H1 (cell line): ENCODE results near the gene IFT172. TPM values are rescaled to one million over a fixed set of nuclear protein-coding genes. Genes with fewer than 3 reads are reported as not detected.

Experiments
- CTCF ChIA-PET: fragments of 300-600 bp; sonication (Branson Sonifier 250); formaldehyde crosslinking; loops from one replicate; lab custom pipeline; 2021; ENCODE audit not compliant: partially characterized antibody; lab: Charles Lee
- POLR2A ChIA-PET: fragments of 300-600 bp; sonication (Branson Sonifier 250); formaldehyde crosslinking; loops from one replicate; lab custom pipeline; 2021; ENCODE audit warnings: inconsistent platforms; ENCODE audit not compliant: partially characterized antibody; lab: Charles Lee
- DNase-seq, 2 experiments: peaks; one replicate each; pipeline versions ENCODE4 v3.0.0 to v3.0.0-alpha.2; 2010 to 2022; ENCODE audit warnings: low spot score in 2 of 2, low read depth in 1 of 2, mixed read lengths in 1 of 2
- FAIRE-seq: peaks from 2 replicates; lab custom pipeline; 2011; peaks lifted over from hg19 to GRCh38; lab: Jason Lieb, UNC
- H2AFZ ChIP-seq: 2 replicates; pipeline ENCODE4 v1.8.1; 2012; ENCODE audit warnings: low read length, inconsistent platforms
- H2AK5ac ChIP-seq: 2 replicates; pipeline ENCODE4 v1.6.1; 2013; ENCODE audit warnings: low read depth, low read length
- H2BK120ac ChIP-seq: replicated peaks from 2 replicates; pipeline ENCODE3; 2013; ENCODE audit warnings: low read depth, low read length, inconsistent platforms
- H2BK12ac ChIP-seq: 2 replicates; pipeline ENCODE4 v1.6.1; 2013; ENCODE audit warnings: low read depth, low read length
- H2BK15ac ChIP-seq: 2 replicates; pipeline ENCODE4 v1.6.1; 2013; ENCODE audit warnings: low read length
- H2BK20ac ChIP-seq: 2 replicates; pipeline ENCODE4 v1.6.1; 2013; ENCODE audit warnings: low read length
- H2BK5ac ChIP-seq: 2 replicates; pipeline ENCODE4 v1.6.1; 2013; ENCODE audit warnings: low read depth, low read length
- H3K14ac ChIP-seq: 2 replicates; pipeline ENCODE4 v1.6.1; 2013; ENCODE audit warnings: inconsistent platforms; ENCODE audit not compliant: insufficient read length
- H3K18ac ChIP-seq: 2 replicates; pipeline ENCODE4 v1.6.1; 2013; ENCODE audit warnings: low read length; ENCODE audit errors: extremely low read depth
- H3K23ac ChIP-seq: 2 replicates; pipeline ENCODE4 v1.6.1; 2013; ENCODE audit warnings: inconsistent platforms; ENCODE audit not compliant: insufficient read length
- H3K23me2 ChIP-seq: 2 replicates; pipeline ENCODE4 v1.6.1; 2013; ENCODE audit warnings: low read depth, low read length
- H3K27ac ChIP-seq: 2 replicates; pipeline ENCODE4 v1.6.1; 2011; ENCODE audit warnings: low read depth, low read length, inconsistent platforms
- H3K27me3 ChIP-seq, 4 experiments: replicated peaks in 1 of 4; 1 replicate in 1 of 4; 2 replicates in 3 of 4; pipeline versions ENCODE4 v1.6.1 to v1.8.1; 2011 to 2013; ENCODE audit warnings: low read length in 3 of 4, mild to moderate bottlenecking in 3 of 4, inconsistent platforms in 2 of 4, mixed read lengths in 2 of 4, moderate library complexity in 1 of 4; ENCODE audit not compliant: control insufficient read depth in 3 of 4, insufficient read depth in 3 of 4; ENCODE audit errors: extremely low read depth in 1 of 4
- H3K36me3 ChIP-seq, 4 experiments: 2 replicates each; pipeline versions ENCODE4 v1.6.1 to v1.8.1; 2011 to 2013; ENCODE audit warnings: mild to moderate bottlenecking in 4 of 4, low read length in 3 of 4, moderate library complexity in 2 of 4, control low read depth in 1 of 4, inconsistent platforms in 1 of 4; ENCODE audit not compliant: insufficient read depth in 4 of 4, control insufficient read depth in 2 of 4
- H3K4ac ChIP-seq: replicated peaks from 2 replicates; pipeline ENCODE3; 2013; ENCODE audit warnings: low read length, low read depth, mixed read lengths, inconsistent platforms; ENCODE audit not compliant: insufficient read length
- H3K4me1 ChIP-seq, 4 experiments: replicated peaks in 1 of 4; 1 replicate in 1 of 4; 2 replicates in 3 of 4; pipeline versions ENCODE4 v1.6.1 to v1.8.1; 2011 to 2013; ENCODE audit warnings: low read length in 3 of 4, inconsistent platforms in 2 of 4, mixed read lengths in 1 of 4; ENCODE audit not compliant: insufficient read depth in 4 of 4, control insufficient read depth in 3 of 4
- H3K4me2 ChIP-seq, 2 experiments: 2 replicates each; pipeline versions ENCODE4 v1.6.1 to v1.8.1; 2011 to 2013; ENCODE audit warnings: low read depth in 2 of 2, low read length in 2 of 2, control low read depth in 1 of 2, inconsistent platforms in 1 of 2, mild to moderate bottlenecking in 1 of 2; ENCODE audit not compliant: insufficient read depth in 1 of 2
- H3K4me3 ChIP-seq, 4 experiments: fragments of 200-600, 300-600 bp in 1 of 4; sonication (generic), shearing (Covaris generic), sonication (Bioruptor Twin) in 1 of 4; 2 replicates each; pipeline versions ENCODE4 v1.5.1 to v1.8.1; 2011 to 2016; ENCODE audit warnings: low read length in 4 of 4, low read depth in 3 of 4, control low read depth in 2 of 4, inconsistent platforms in 2 of 4, mild to moderate bottlenecking in 2 of 4, mixed read lengths in 1 of 4, moderate library complexity in 1 of 4; ENCODE audit not compliant: insufficient read depth in 2 of 4; ENCODE audit errors: extremely low read depth in 1 of 4
- H3K56ac ChIP-seq: replicated peaks from 2 replicates; pipeline ENCODE3; 2013; ENCODE audit warnings: low read depth, mild to moderate bottlenecking, mixed read lengths, low read length, inconsistent platforms; ENCODE audit not compliant: insufficient read length
- H3K79me1 ChIP-seq: 2 replicates; pipeline ENCODE4 v1.6.1; 2013; ENCODE audit warnings: low read depth, low read length, control low read depth
- H3K79me2 ChIP-seq, 2 experiments: 2 replicates each; pipeline versions ENCODE4 v1.6.1 to v1.8.1; 2012 to 2013; ENCODE audit warnings: low read length in 2 of 2, mild to moderate bottlenecking in 2 of 2, inconsistent platforms in 1 of 2; ENCODE audit not compliant: insufficient read depth in 2 of 2, control insufficient read depth in 1 of 2
- H3K9ac ChIP-seq, 4 experiments: replicated peaks in 1 of 4; 1 replicate in 1 of 4; 2 replicates in 3 of 4; pipeline versions ENCODE4 v1.6.1 to v1.8.1; 2011 to 2013; ENCODE audit warnings: low read depth in 3 of 4, low read length in 3 of 4, control low read depth in 2 of 4, mild to moderate bottlenecking in 2 of 4, moderate library complexity in 2 of 4, inconsistent platforms in 1 of 4; ENCODE audit errors: extremely low read depth in 1 of 4
- H3K9me3 ChIP-seq, 2 experiments: 2 replicates each; pipeline versions ENCODE4 v1.6.1 to v1.8.1; 2012 to 2013; ENCODE audit warnings: mild to moderate bottlenecking in 2 of 2, moderate library complexity in 2 of 2, control low read depth in 1 of 2, inconsistent platforms in 1 of 2, low read depth in 1 of 2, low read length in 1 of 2, mixed read lengths in 1 of 2; ENCODE audit not compliant: insufficient read depth in 2 of 2
- H4K20me1 ChIP-seq, 2 experiments: replicated peaks in 1 of 2; 2 replicates each; pipeline versions ENCODE3 to v1.8.1; 2011 to 2013; ENCODE audit warnings: inconsistent platforms in 2 of 2, low read length in 2 of 2, mild to moderate bottlenecking in 1 of 2; ENCODE audit not compliant: insufficient read depth in 2 of 2, control insufficient read depth in 1 of 2
- H4K5ac ChIP-seq: 2 replicates; pipeline ENCODE4 v1.6.1; 2013; ENCODE audit warnings: low read length, low read depth, mixed read lengths, inconsistent platforms; ENCODE audit not compliant: insufficient read length
- H4K8ac ChIP-seq: 2 replicates; pipeline ENCODE4 v1.8.0; 2013; ENCODE audit warnings: mild to moderate bottlenecking, moderate library complexity, low read length, inconsistent platforms; ENCODE audit not compliant: insufficient read depth; ENCODE audit errors: extremely low read depth
- H4K91ac ChIP-seq: replicated peaks from 2 replicates; pipeline ENCODE3; 2013; ENCODE audit warnings: low read length, mixed read lengths, inconsistent platforms; ENCODE audit not compliant: insufficient read length
- HDAC6 ChIP-seq: IDR thresholded peaks from one replicate; pipeline ENCODE4 v1.7.1; 2012; ENCODE audit warnings: low read depth, mild to moderate bottlenecking, inconsistent platforms, low read length, moderate library complexity
- KDM5A ChIP-seq: fragments of 200-600 bp; IDR thresholded peaks from 2 replicates; pipeline ENCODE4 v1.7.1; 2012; ENCODE audit warnings: mild to moderate bottlenecking, low read length, inconsistent platforms, mixed read lengths
- POLR2A ChIP-seq, 2 experiments: IDR thresholded peaks; 1 replicate in 1 of 2; 2 replicates in 1 of 2; pipeline ENCODE4 v1.6.1; 2011; ENCODE audit warnings: low read depth in 2 of 2, low read length in 2 of 2, mild to moderate bottlenecking in 2 of 2; ENCODE audit errors: control extremely low read depth in 1 of 2
- TCF12 ChIP-seq: IDR thresholded peaks from 2 replicates; pipeline ENCODE4 v1.6.1; 2011; ENCODE audit warnings: low read depth, mild to moderate bottlenecking, low read length
- WGBS, 2 experiments: shearing (Covaris generic) in 1 of 2; methylation state at CpG; one replicate each; pipeline versions ENCODE4 v1.1.6 to v1.1.7; 2013 to 2015; ENCODE audit warnings: low lambda C conversion rate in 2 of 2, mixed read lengths in 2 of 2, inconsistent platforms in 1 of 2, low coverage in 1 of 2, missing lambda C conversion rate in 1 of 2; ENCODE audit not compliant: insufficient replicate concordance in 2 of 2, insufficient coverage in 1 of 2, insufficient read length in 1 of 2; ENCODE audit errors: extremely low coverage in 1 of 2, missing lambda C conversion rate in 1 of 2; 5-methylcytosine and 5-hydroxymethylcytosine counted together
- polyA plus RNA-seq, 7 experiments: library from polyadenylated mRNA; depleted of rRNA in 3 of 7; stranded (reverse) in 5 of 7; unstranded in 2 of 7; fragments of >200 nt in 5 of 7; fragments of 200-250 nt in 2 of 7; gene quantifications; 1 replicate in 5 of 7; 2 replicates in 1 of 7; 4 replicates in 1 of 7; pipeline versions ENCODE4 v1.2.1 to v1.2.3, GENCODE V29; 2011 to 2013; ENCODE audit warnings: missing spikeins in 2 of 7, mixed read lengths in 2 of 7
- total RNA-seq: library from RNA; stranded (reverse); fragmentation: NEBNext Ultra II Directional; extraction: Animal tissue kit (Norgen Biotek cat#: 25700); gene quantifications from 2 replicates; pipeline ENCODE4 v1.2.1, GENCODE V29; 2021

The IFT172 gene
- total and polyA plus RNA-seq, 2 of the 8 experiments (the other 6 are each of a cell fraction or from before 2014, with no cell fraction given), result 13.5 to 14.0 TPM

- Histone ChIP-seq H3K4me1 (no peaks in the 10 kb centered on the region), H2BK20ac (no peak overlapping the region), H2BK120ac (no peak overlapping the region), H3K4ac (no peak overlapping the region), H3K23me2 (no peaks in the 10 kb centered on the region), H4K91ac (no peak overlapping the region), H4K8ac (no peak overlapping the region), H3K4me2 (no peak overlapping the region), H3K14ac (no peak overlapping the region), H3K27ac (no peak overlapping the region), H3K23ac (no peak overlapping the region), H3K79me2 (no peaks in the 10 kb centered on the region), H4K5ac (no peak overlapping the region), H2BK12ac (no peak overlapping the region), H3K9ac (no peak overlapping the region), H2AFZ (no peak overlapping the region), H2BK15ac (no peak overlapping the region), H3K27me3 (no peaks in the 10 kb centered on the region), H3K36me3 (no peaks in the 10 kb centered on the region), H3K56ac (no peak overlapping the region), H2BK5ac (no peak overlapping the region), H2AK5ac (no peak overlapping the region), H3K9me3 (no peaks in the 10 kb centered on the region), H3K4me3 (no peak overlapping the region), H3K79me1 (no peaks in the 10 kb centered on the region), H3K18ac (no peak overlapping the region), H4K20me1 (no peaks in the 10 kb centered on the region)
- DNase-seq (no peak), FAIRE-seq (no peak)
- WGBS, 2 experiments, result 93% methylated on average over 2 of the region's 2 CpGs; no CpG with 5 or more reads in 1 of the 2 experiments
- CTCF ChIA-PET, result no interaction called here
- POLR2A ChIA-PET, result no interaction called here
- TF ChIP-seq HDAC6 (no peak), POLR2A (IDR thresholded peaks at IDR 0.05; ENCODE audit: control extremely low read depth in 1 of 2, low read depth in 2 of 2, low read length in 2 of 2) (no peak), KDM5A (no peak), TCF12 (no peak)
Observed at GRCh38 chr2:27520316-27520715, 30.8 kb upstream of the IFT172 start.
